HEK293 (cell line): ENCODE measurements around the gene INSL3.

Source experiments
- CTCF ChIA-PET: fragments of 350-600 bp; formaldehyde crosslinking; extraction: SDS; loops from one replicate; lab custom pipeline; 2021; ENCODE audit warnings: antibody characterized with exemption; lab: Yijun Ruan, JAX
- POLR2A ChIA-PET: fragments of 300-600 bp; formaldehyde crosslinking; extraction: SDS; loops from one replicate; lab custom pipeline; 2020; ENCODE audit warnings: antibody characterized with exemption, inconsistent platforms; lab: Yijun Ruan, JAX
- H3K27ac ChIP-seq: fragments of 200-500 bp; sonication (Bioruptor generic); 2 replicates; pipeline ENCODE4 v1.5.1; 2014; ENCODE audit warnings: low read depth, low read length, control low read depth, inconsistent platforms; ENCODE audit errors: extremely low read depth
- H3K36me3 ChIP-seq, 2 experiments: fragments of 200-500 bp in 1 of 2; sonication (Bioruptor generic) in 1 of 2; 1 replicate in 1 of 2; 2 replicates in 1 of 2; pipeline ENCODE4 v1.5.1; 2014 to 2017; ENCODE audit warnings: inconsistent platforms in 2 of 2, low read length in 2 of 2; ENCODE audit not compliant: control insufficient read depth in 2 of 2, insufficient read depth in 1 of 2
- H3K4me1 ChIP-seq: fragments of 200-500 bp; sonication (Bioruptor generic); 2 replicates; pipeline ENCODE4 v1.5.1; 2014; ENCODE audit warnings: mild to moderate bottlenecking, low read length, inconsistent platforms; ENCODE audit not compliant: control insufficient read depth, insufficient read depth
- H3K4me3 ChIP-seq: 2 replicates; pipeline ENCODE4 v1.5.1; 2011; ENCODE audit warnings: low read depth, mild to moderate bottlenecking, control low read depth, low read length, moderate library complexity
- H3K9me3 ChIP-seq: fragments of 200-500 bp; sonication (Bioruptor generic); 2 replicates; pipeline ENCODE4 v1.5.1; 2014; ENCODE audit warnings: low read depth, low read length, inconsistent platforms; ENCODE audit not compliant: control insufficient read depth, insufficient read depth
- HIC1 ChIP-seq: fragments of 450-650 bp; formaldehyde crosslinking; IDR thresholded peaks from 2 replicates; pipeline ENCODE4 v1.5.1; 2016; ENCODE audit warnings: missing biosample characterization, missing genetic modification characterization
- KLF1 ChIP-seq: fragments of 450-650 bp; formaldehyde crosslinking; IDR thresholded peaks from 2 replicates; pipeline ENCODE4 v1.5.1; 2016; ENCODE audit warnings: missing biosample characterization, missing genetic modification characterization
- MEIS1 ChIP-seq: sonication (generic); formaldehyde crosslinking; IDR thresholded peaks from 2 replicates; pipeline ENCODE4 v1.8.1; 2022; ENCODE audit warnings: missing genetic modification reagents, mild to moderate bottlenecking, borderline replicate concordance
- SALL2 ChIP-seq: fragments of 450-650 bp; formaldehyde crosslinking; IDR thresholded peaks from 2 replicates; pipeline ENCODE4 v1.5.0; 2017; ENCODE audit warnings: missing biosample characterization, mild to moderate bottlenecking, missing genetic modification characterization, borderline replicate concordance
- ZBTB6 ChIP-seq: fragments of 450-650 bp; formaldehyde crosslinking; IDR thresholded peaks from 2 replicates; pipeline ENCODE4 v1.5.1; 2017; ENCODE audit warnings: missing biosample characterization, missing genetic modification characterization
- ZIC2 ChIP-seq: fragments of 450-650 bp; formaldehyde crosslinking; IDR thresholded peaks from 2 replicates; pipeline ENCODE4 v1.5.1; 2016; ENCODE audit warnings: missing biosample characterization, missing genetic modification characterization
- ZNF138 ChIP-seq: fragments of 450-650 bp; formaldehyde crosslinking; IDR thresholded peaks from 2 replicates; pipeline ENCODE4 v1.5.1; 2016; ENCODE audit warnings: missing biosample characterization, missing genetic modification characterization, borderline replicate concordance
- ZNF146 ChIP-seq: fragments of 450-650 bp; formaldehyde crosslinking; IDR thresholded peaks from 2 replicates; pipeline ENCODE4 v1.5.1; 2016; ENCODE audit warnings: missing biosample characterization, missing genetic modification characterization
- ZNF184 ChIP-seq: fragments of 450-650 bp; IDR thresholded peaks from 2 replicates; pipeline ENCODE4 v1.5.1; 2018; ENCODE audit warnings: missing biosample characterization, mild to moderate bottlenecking, missing genetic modification characterization
- ZNF221 ChIP-seq: fragments of 450-650 bp; formaldehyde crosslinking; IDR thresholded peaks from 2 replicates; pipeline ENCODE4 v1.5.1; 2017; ENCODE audit warnings: missing biosample characterization, missing genetic modification characterization, borderline replicate concordance
- ZNF248 ChIP-seq: fragments of 450-650 bp; formaldehyde crosslinking; IDR thresholded peaks from 2 replicates; pipeline ENCODE4 v1.5.1; 2017; ENCODE audit warnings: missing biosample characterization, missing genetic modification characterization
- ZNF274 ChIP-seq, 2 experiments: fragments of 200-500 bp in 1 of 2; fragments of 450-650 bp in 1 of 2; sonication (Bioruptor generic) in 1 of 2; formaldehyde crosslinking in 1 of 2; IDR thresholded peaks; 2 replicates each; pipeline versions ENCODE4 v1.5.1 to v1.6.1; 2014 to 2016; ENCODE audit warnings: borderline replicate concordance in 1 of 2, inconsistent platforms in 1 of 2, low read length in 1 of 2, missing biosample characterization in 1 of 2, missing genetic modification characterization in 1 of 2
- ZNF280C ChIP-seq: fragments of 450-650 bp; formaldehyde crosslinking; IDR thresholded peaks from 2 replicates; pipeline ENCODE4 v1.5.1; 2016; ENCODE audit warnings: missing biosample characterization, missing genetic modification characterization
- ZNF513 ChIP-seq: fragments of 450-650 bp; IDR thresholded peaks from 2 replicates; pipeline ENCODE4 v1.5.1; 2018; ENCODE audit warnings: missing biosample characterization, missing genetic modification characterization
- ZNF600 ChIP-seq: fragments of 450-650 bp; formaldehyde crosslinking; IDR thresholded peaks from 2 replicates; pipeline ENCODE4 v1.5.1; 2016; ENCODE audit warnings: missing biosample characterization, missing genetic modification characterization
- ZNF626 ChIP-seq: fragments of 450-650 bp; sonication (Bioruptor Pico); formaldehyde crosslinking; IDR thresholded peaks from 2 replicates; pipeline ENCODE4 v1.5.1; 2018; ENCODE audit warnings: missing biosample characterization, missing genetic modification characterization, inconsistent platforms
- ZNF768 ChIP-seq: fragments of 450-650 bp; formaldehyde crosslinking; IDR thresholded peaks from 2 replicates; pipeline ENCODE4 v1.5.1; 2018; ENCODE audit warnings: missing biosample characterization, mild to moderate bottlenecking, missing genetic modification characterization

The INSL3 gene

GRCh38 chr19:17834350-17835181, 13.2 kb upstream of the INSL3 start:
- Histone ChIP-seq H3K36me3 (no peaks in the 10 kb centered on the region), H3K4me1 (no peaks in the 10 kb centered on the region), H3K27ac (no peak overlapping the region), H3K9me3 (no peaks in the 10 kb centered on the region), H3K4me3 (no peak overlapping the region)
- POLR2A ChIA-PET, result interaction anchor here (1.7 kb wide), 1 partner anchor 25 kb away, joined by 4 read pairs; the partner anchor contains the start of gene RPL18A
- CTCF ChIA-PET, result interaction anchor here (0.5 to 1.2 kb wide), 4 partner anchors 22 to 436 kb away, joined by 3 to 6 read pairs (median 4); partner anchors contain the start of gene RPL18A
- TF ChIP-seq KLF1 (tag by site-specific recombination) (0 out of 2 replicates have a peak, but pooled peaks have one; percentile 29), ZIC2 (peak; percentile 14; the same call in 1 of the 2 replicates), ZNF274 (IDR thresholded peaks at IDR 0.05; ENCODE audit: low read length) (no peak), ZNF274 (tag by site-specific recombination; IDR thresholded peaks at IDR 0.05; ENCODE audit: borderline replicate concordance) (no peak)

GRCh38 chr19:17832443-17833208, 11.3 kb upstream of the INSL3 start:
- Histone ChIP-seq H3K27ac (no peak overlapping the region), H3K4me1 (no peaks in the 10 kb centered on the region), H3K4me3 (no peak overlapping the region), H3K9me3 (no peaks in the 10 kb centered on the region), H3K36me3 (no peaks in the 10 kb centered on the region)
- ChIA-PET CTCF (interaction anchor here (0.7 to 0.9 kb wide), 3 partner anchors 10 to 48 kb away, joined by 3 to 4 read pairs (median 3); partner anchors contain the start of gene RPL18A), POLR2A (interaction anchor here (0.6 kb wide), 1 partner anchor 71 kb away, joined by 3 read pairs; no protein-coding TSS in a partner anchor)
- TF ChIP-seq MEIS1 (CRISPR knock-in tag) (no peak), ZNF768 (tag by site-specific recombination) (peak; percentile 58; the same call in 1 of the 2 replicates)

- H3K4me3 ChIP-seq, result peak overlapping the region; percentile 26; the same call in 1 of the 2 replicates
- no peaks in the 10 kb centered on the region for H3K36me3 ChIP-seq
- ChIA-PET CTCF (interaction anchor here (0.8 to 1.2 kb wide), 3 partner anchors 11 to 48 kb away, joined by 3 to 5 read pairs (median 4); partner anchors contain the start of gene RPL18A), POLR2A (interaction anchor here (0.7 to 1.6 kb wide), 6 partner anchors 28 to 412 kb away, joined by 3 to 13 read pairs (median 4); partner anchors contain the start of genes CCDC124, MAP1S and RPL18A)
- H3K9me3 ChIP-seq, result no peaks in the 10 kb centered on the region
- no peak overlapping the region for H3K27ac ChIP-seq
- no peaks in the 10 kb centered on the region for H3K4me1 ChIP-seq
- TF ChIP-seq ZNF138 (tag by site-specific recombination), result no peak
- no peak for TF ChIP-seq ZNF280C (tag by site-specific recombination)
- no peak for TF ChIP-seq ZNF146 (tag by site-specific recombination)
- TF ChIP-seq ZNF184 (tag by site-specific recombination), result no peak
- TF ChIP-seq SALL2 (tag by site-specific recombination), result no peak
- no peak for TF ChIP-seq ZNF600 (tag by site-specific recombination)
- no peak for TF ChIP-seq ZNF221
- no peak for TF ChIP-seq ZNF513
- TF ChIP-seq ZNF248, result no peak
- no peak for TF ChIP-seq ZBTB6 (tag by site-specific recombination)
- no peak for TF ChIP-seq ZNF626 (tag by site-specific recombination)
- TF ChIP-seq HIC1 (tag by site-specific recombination), result no peak
Measured at GRCh38 chr19:17831419-17831888, 10.1 kb upstream of the INSL3 start.
